Melanocyte of skin (primary cell): ENCODE measurements around the gene GPR39. TPM values are rescaled to one million over a fixed set of nuclear protein-coding genes. Genes with fewer than 3 reads are reported as not detected.

Source experiments
- small RNA-seq, 2 donors: library from RNA; depleted of rRNA; stranded (forward); fragments of <200 nt; gene quantifications; one replicate each; pipeline ENCODE3, GENCODE V24; 2012
- total RNA-seq, 2 donors: library from RNA; depleted of rRNA; stranded (reverse); fragments of >200 nt; gene quantifications; 2 replicates each; pipeline ENCODE4 v1.2.3, GENCODE V29; 2012

The GPR39 gene
- under 1 TPM; 0.33 to 0.34 TPM for total RNA-seq

GRCh38 chr2:132416723-132417395, at the start of gene GPR39:
GPR39 (plus strand) TSS chr2:132416805.

DNA sequence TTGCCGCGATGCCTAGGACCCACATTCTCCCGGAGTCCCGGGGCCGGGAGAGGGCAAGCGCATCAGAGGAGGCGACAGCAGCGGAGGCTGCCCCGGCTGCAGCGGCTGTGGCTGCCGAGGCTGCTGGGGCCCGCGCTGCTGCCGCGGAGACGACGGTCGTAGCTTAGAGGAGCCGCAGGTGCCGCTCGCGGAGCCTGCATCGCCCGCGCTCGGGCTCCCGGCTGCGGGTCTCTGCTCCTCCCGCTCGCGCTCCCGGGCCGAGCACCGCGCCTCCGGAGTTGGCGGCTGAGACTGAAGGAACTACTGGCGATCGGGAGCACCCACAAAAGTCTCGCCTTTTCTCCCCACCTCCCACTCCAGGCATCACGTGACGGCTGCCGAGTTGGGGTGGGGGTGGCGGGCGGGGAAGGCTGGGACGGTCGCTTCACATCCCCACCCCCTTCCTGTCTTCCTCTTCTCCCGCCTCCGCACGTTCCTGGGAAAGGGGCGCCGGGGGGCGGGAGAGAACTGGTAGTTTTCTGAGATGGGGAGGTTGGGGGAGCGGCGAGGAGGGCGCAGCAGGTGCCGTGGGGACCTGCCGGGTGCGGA, 253.4 kb downstream of the GPR39 start, which contains the start of gene LYPD1:
Gene LYPD1 (minus strand): TSS at position 298 of the 588 bp plus-strand sequence. CDS start 273 bp downstream, at position 25.

Small RNA genes lying within 50 kb of the gene (small RNA-seq; reads per million reads assigned to genes)
- 0 reads per million in 2 donors for gene RNU6-175P
